SK-N-MC (cell line): Measurements from ENCODE around the gene GOLPH3.

Experiments used
- EZH2 ChIP-seq: fragments of 200-600 bp; sonication (generic); IDR thresholded peaks from one replicate; pipeline ENCODE4 v1.6.1; 2017; ENCODE audit warnings: antibody characterized with exemption
- FOXP2 ChIP-seq: optimal IDR thresholded peaks from 2 replicates; pipeline ENCODE3; 2011; ENCODE audit warnings: mild to moderate bottlenecking, moderate library complexity; ENCODE audit not compliant: insufficient read depth; ENCODE audit errors: extremely low read length, control extremely low read depth
- POLR2AphosphoS5 ChIP-seq: IDR thresholded peaks from 2 replicates; pipeline ENCODE4 v1.6.1; 2012; ENCODE audit warnings: mild to moderate bottlenecking, low read depth, low read length, borderline replicate concordance

- TF ChIP-seq FOXP2 (no peak), POLR2AphosphoS5 (no peak), EZH2 (no peak)
Measured at GRCh38 chr5:32206509-32207354, 32.6 kb upstream of the GOLPH3 start.
